Lung (tissue), 12 donors: ENCODE measurements around the gene CEP57. TPM values are rescaled to one million over a fixed set of nuclear protein-coding genes. Genes with fewer than 3 reads are reported as not detected.

Experiments used
- ATAC-seq: fragments of 200-7000 bp; cut with Tn5 transposase; one replicate; pipeline ENCODE4 v1.9.1; 2020; ENCODE audit warnings: moderate number of reproducible peaks; ENCODE audit not compliant: insufficient read depth, low FRiP score
- DNase-seq, 3 donors: peaks; one replicate each; pipeline ENCODE4 v3.0.0-alpha.2; 2013 to 2017
- H3K27ac ChIP-seq, 2 donors: one replicate each; pipeline ENCODE4 v1.5.1; 2013; ENCODE audit warnings: mild to moderate bottlenecking in 2 of 2, moderate library complexity in 2 of 2, control low read depth in 1 of 2, inconsistent platforms in 1 of 2, low read depth in 1 of 2, low read length in 1 of 2
- H3K27me3 ChIP-seq, 3 donors: one replicate each; pipeline ENCODE4 v1.5.1; 2013; ENCODE audit warnings: low read length in 2 of 3; ENCODE audit not compliant: control insufficient read depth in 3 of 3, insufficient read depth in 3 of 3
- H3K36me3 ChIP-seq, 4 donors: one replicate each; pipeline ENCODE4 v1.5.1; 2013; ENCODE audit warnings: low read length in 4 of 4, mild to moderate bottlenecking in 1 of 4, moderate library complexity in 1 of 4; ENCODE audit not compliant: control insufficient read depth in 4 of 4, insufficient read depth in 4 of 4
- H3K4me1 ChIP-seq, 5 donors: one replicate each; pipeline ENCODE4 v1.5.1; 2013; ENCODE audit warnings: low read length in 5 of 5, mild to moderate bottlenecking in 2 of 5, moderate library complexity in 1 of 5; ENCODE audit not compliant: control insufficient read depth in 5 of 5, insufficient read depth in 5 of 5
- H3K4me3 ChIP-seq: one replicate; pipeline ENCODE4 v1.5.1; 2013; ENCODE audit warnings: mild to moderate bottlenecking, control low read depth, moderate library complexity
- H3K9ac ChIP-seq, 2 donors: one replicate each; pipeline ENCODE4 v1.5.1; 2013; ENCODE audit warnings: low read length in 2 of 2, control low read depth in 1 of 2; ENCODE audit not compliant: insufficient read depth in 1 of 2
- H3K9me3 ChIP-seq, 4 donors: one replicate each; pipeline ENCODE4 v1.5.1; 2013; ENCODE audit warnings: low read length in 3 of 4, mild to moderate bottlenecking in 1 of 4, moderate library complexity in 1 of 4; ENCODE audit not compliant: control insufficient read depth in 4 of 4, insufficient read depth in 3 of 4
- WGBS, 2 donors: extraction: QIAGEN DNeasy Blood & Tissue Kit; methylation state at CpG; one replicate each; pipeline ENCODE4 v1.1.7; 2013; 5-methylcytosine and 5-hydroxymethylcytosine counted together
- polyA plus RNA-seq, 2 donors: library from polyadenylated mRNA; stranded (reverse); fragments of 200-250 nt; gene quantifications; one replicate each; pipeline ENCODE4 v1.2.1, GENCODE V29; 2013
- total RNA-seq, 2 donors: library from RNA; depleted of rRNA in 1 of 2; stranded (reverse); fragments of >200 nt in 1 of 2; gene quantifications; one replicate each; pipeline ENCODE4 v1.2.1, GENCODE V29; 2014 to 2021
- TF ChIP-seq, protein P1 (sequence below): IDR thresholded peaks from 2 replicates; pipeline ENCODE4 v1.5.1; 2012; ENCODE audit warnings: mild to moderate bottlenecking; ENCODE audit errors: control extremely low read depth, extremely low read depth
- donor health status: control.
- donor health status: control.
- donor health status: Bipolar disorder and iron deficiency.
- donor health status: healthy.
- donor health status: DM: yes; HTN: yes; CAD: no.

The CEP57 gene
- total and polyA plus RNA-seq, 4 donors: 11.3 to 88.8 (median 22.5) TPM

GRCh38 chr11:95795627-95796295 lies 5.5 kb downstream of the CEP57 start:
- TF ChIP-seq, protein P1, sequence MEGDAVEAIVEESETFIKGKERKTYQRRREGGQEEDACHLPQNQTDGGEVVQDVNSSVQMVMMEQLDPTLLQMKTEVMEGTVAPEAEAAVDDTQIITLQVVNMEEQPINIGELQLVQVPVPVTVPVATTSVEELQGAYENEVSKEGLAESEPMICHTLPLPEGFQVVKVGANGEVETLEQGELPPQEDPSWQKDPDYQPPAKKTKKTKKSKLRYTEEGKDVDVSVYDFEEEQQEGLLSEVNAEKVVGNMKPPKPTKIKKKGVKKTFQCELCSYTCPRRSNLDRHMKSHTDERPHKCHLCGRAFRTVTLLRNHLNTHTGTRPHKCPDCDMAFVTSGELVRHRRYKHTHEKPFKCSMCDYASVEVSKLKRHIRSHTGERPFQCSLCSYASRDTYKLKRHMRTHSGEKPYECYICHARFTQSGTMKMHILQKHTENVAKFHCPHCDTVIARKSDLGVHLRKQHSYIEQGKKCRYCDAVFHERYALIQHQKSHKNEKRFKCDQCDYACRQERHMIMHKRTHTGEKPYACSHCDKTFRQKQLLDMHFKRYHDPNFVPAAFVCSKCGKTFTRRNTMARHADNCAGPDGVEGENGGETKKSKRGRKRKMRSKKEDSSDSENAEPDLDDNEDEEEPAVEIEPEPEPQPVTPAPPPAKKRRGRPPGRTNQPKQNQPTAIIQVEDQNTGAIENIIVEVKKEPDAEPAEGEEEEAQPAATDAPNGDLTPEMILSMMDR: no peak
- Histone ChIP-seq H3K27ac (no peak overlapping the region), H3K9me3 (no peaks in the 10 kb centered on the region), H3K9ac (no peak overlapping the region), H3K4me3 (no peak overlapping the region), H3K36me3 (peaks cover 0 to 13% (median 5%) of the 10 kb centered on the region in 4 donors), H3K27me3 (no peaks in the 10 kb centered on the region), H3K4me1 (peaks cover 0 to 19% (median 11%) of the 10 kb centered on the region in 5 donors)
- WGBS, 2 donors: 97 to 98% methylated on average over 3 of the region's 3 CpGs
- ATAC-seq (no peak), DNase-seq (no peak)

- Histone ChIP-seq H3K27ac (no peak overlapping the region), H3K36me3 (peaks cover 0 to 15% (median 5%) of the 10 kb centered on the region in 4 donors), H3K4me1 (peaks cover 0 to 14% (median 8%) of the 10 kb centered on the region in 5 donors), H3K9me3 (no peaks in the 10 kb centered on the region), H3K9ac (no peak overlapping the region), H3K4me3 (no peak overlapping the region), H3K27me3 (no peaks in the 10 kb centered on the region)
- TF ChIP-seq, protein P1: no peak
- ATAC-seq: no peak
- peak; percentile 12 to 38 (median 15) for DNase-seq
- WGBS, 2 donors: 90 to 92% methylated on average over 4 of the region's 4 CpGs
Measured at GRCh38 chr11:95796501-95796900, 6.2 kb downstream of the CEP57 start.

GRCh38 chr11:95799546-95799945 lies 9.2 kb downstream of the CEP57 start:
- no peak for ATAC-seq
- H3K27ac ChIP-seq: no peak overlapping the region
- no peaks in the 10 kb centered on the region for H3K4me1 ChIP-seq
- DNase-seq: no peak
- H3K9me3 ChIP-seq: no peaks in the 10 kb centered on the region
- H3K27me3 ChIP-seq: no peaks in the 10 kb centered on the region
- TF ChIP-seq, protein P1: no peak
- 94 to 97% methylated on average over 1 of the region's 1 CpG for WGBS, 2 donors
- no peak overlapping the region for H3K4me3 ChIP-seq
- peaks cover 0 to 26% (median 9%) of the 10 kb centered on the region in 4 donors for H3K36me3 ChIP-seq
- no peak overlapping the region for H3K9ac ChIP-seq
